Posterior cingulate gyrus (tissue), 11 donors: Measurements from ENCODE around the gene REXO5.

Experiments used
- DNase-seq, 10 donors: peaks; one replicate each; pipeline versions ENCODE4 v3.0.0 to v3.0.0-alpha.2; 2020 to 2021; ENCODE audit warnings: mixed read lengths in 3 of 10
- intact Hi-C: fragments of 100-400 bp; cut with DNase I; formaldehyde crosslinking; loops from one replicate; pipeline ENCODE4 v1.15.1; 2023

The REXO5 gene

GRCh38 chr16:20899071-20899470 is 92.7 kb downstream of the REXO5 start:
- intact Hi-C loops = no loop called here
- no peak for DNase-seq
